NCI-H526 (cell line): Measurements from ENCODE around the gene PRDM13.
"Not testable (repeated sequence)": the region's sequence is repeated elsewhere in the genome, so short reads cannot be mapped to it uniquely, and the experiment has no call there.

Source experiments
- DNase-seq, 2 experiments: peaks; one replicate each; lab custom pipeline; 2025; lab: John Stamatoyannopoulos, UW

Gene PRDM13

GRCh38 chr6:99603421-99604165 is 3.0 kb upstream of the PRDM13 start:
- DNase-seq, result peak; percentile 27 to 85

GRCh38 chr6:99604166-99605073 is 2.2 kb upstream of the PRDM13 start:
- no peak for DNase-seq

- peak in 1 of 2 experiments; percentile 12 for DNase-seq
These were observed 1.4 kb upstream of the PRDM13 start for GRCh38 chr6:99605074-99605734.

GRCh38 chr6:99605911-99606655 is 550 bp upstream of the PRDM13 start:
- no peak for DNase-seq

- DNase-seq, result peak in 1 of 2 experiments; percentile 14
These were observed 893 bp downstream of the PRDM13 start for GRCh38 chr6:99607416-99608036.

- DNase-seq, result no peak
These were observed 1.6 kb downstream of the PRDM13 start for GRCh38 chr6:99608059-99608885.

- no peak for DNase-seq
These were observed 2.4 kb downstream of the PRDM13 start for GRCh38 chr6:99608886-99609482.

- DNase-seq, result no peak
These were observed 3.4 kb downstream of the PRDM13 start for GRCh38 chr6:99609905-99610489.

GRCh38 chr6:99611148-99611547 is 4.5 kb downstream of the PRDM13 start:
- DNase-seq, result no peak

GRCh38 chr6:99612551-99613408 is 6.1 kb downstream of the PRDM13 start:
- no peak for DNase-seq

GRCh38 chr6:99613409-99613704 is 6.7 kb downstream of the PRDM13 start:
- DNase-seq, result peak; percentile 21 to 82

GRCh38 chr6:99613705-99614429 is 7.2 kb downstream of the PRDM13 start:
- DNase-seq, result peak in 1 of 2 experiments; percentile 82

GRCh38 chr6:99614430-99615186 is 8.0 kb downstream of the PRDM13 start:
- DNase-seq, result peak; percentile 48 to 85

GRCh38 chr6:99617131-99617530 is 10.5 kb downstream of the PRDM13 start:
- DNase-seq, result no peak

GRCh38 chr6:99618649-99619408 is 12.2 kb downstream of the PRDM13 start:
- no peak for DNase-seq

GRCh38 chr6:99619409-99619762 is 12.8 kb downstream of the PRDM13 start:
- DNase-seq, result no peak

- not testable (repeated sequence) for DNase-seq
These were observed 15.4 kb downstream of the PRDM13 start for GRCh38 chr6:99622044-99622443.
